KOPT-K1 (cell line): ENCODE results near the gene CD7.

Source experiments
- H3K27ac ChIP-seq: fragments of 200-600 bp; sonication (generic); 2 replicates; pipeline ENCODE4 v1.5.1; 2016; ENCODE audit warnings: antibody characterized with exemption, mild to moderate bottlenecking, low read depth, low read length; ENCODE audit not compliant: poor library complexity, severe bottlenecking
- H3K36me3 ChIP-seq: fragments of 200-600 bp; sonication (generic); 2 replicates; pipeline ENCODE4 v1.5.1; 2017; ENCODE audit warnings: antibody characterized with exemption, mild to moderate bottlenecking, low read length, moderate library complexity; ENCODE audit not compliant: insufficient read depth
- H3K9me3 ChIP-seq: fragments of 200-600 bp; sonication (generic); 2 replicates; pipeline ENCODE4 v1.5.1; 2017; ENCODE audit warnings: antibody characterized with exemption, low read length, mild to moderate bottlenecking; ENCODE audit not compliant: insufficient read depth, poor library complexity, severe bottlenecking

Gene CD7

GRCh38 chr17:82314727-82315605, 2.4 kb downstream of the CD7 start:
- H3K36me3 ChIP-seq, result peaks cover 22% of the 10 kb centered on the region; the same call in 1 of the 2 replicates
- peak overlapping the region; percentile 80 for H3K27ac ChIP-seq
- H3K9me3 ChIP-seq, result peaks cover 6% of the 10 kb centered on the region

- Histone ChIP-seq H3K9me3 (peaks cover 5% of the 10 kb centered on the region), H3K36me3 (peaks cover 22% of the 10 kb centered on the region; the same call in 1 of the 2 replicates), H3K27ac (no peak overlapping the region)
Measured at GRCh38 chr17:82314012-82314726, 3.2 kb downstream of the CD7 start.

GRCh38 chr17:82313195-82314011, 4.0 kb downstream of the CD7 start:
- Histone ChIP-seq H3K9me3 (no peaks in the 10 kb centered on the region), H3K36me3 (peaks cover 22% of the 10 kb centered on the region; the same call in 1 of the 2 replicates), H3K27ac (no peak overlapping the region)

DNA sequence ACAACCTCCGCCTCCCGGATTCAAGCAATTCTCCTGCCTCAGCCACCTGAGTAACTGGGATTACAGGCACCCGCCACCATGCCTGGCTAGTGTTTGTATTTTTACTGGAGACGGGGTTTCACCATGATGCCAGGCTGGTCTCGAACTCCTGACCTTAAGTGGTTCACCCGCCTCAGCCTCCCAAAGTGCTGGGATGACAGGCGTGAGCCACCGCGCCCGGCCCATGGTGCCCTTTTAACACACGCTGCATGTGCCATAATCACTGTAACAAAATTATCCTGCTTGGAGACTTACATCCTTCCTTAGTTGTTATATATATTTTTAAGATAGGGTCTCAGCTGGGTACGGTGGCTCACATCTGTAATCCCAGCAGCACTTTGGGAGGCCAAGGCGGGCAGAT, 5.4 kb downstream of the CD7 start:
- H3K27ac ChIP-seq, result no peak overlapping the region
- no peaks in the 10 kb centered on the region for H3K9me3 ChIP-seq
- peaks cover 22% of the 10 kb centered on the region; the same call in 1 of the 2 replicates for H3K36me3 ChIP-seq

GRCh38 chr17:82310877-82311276, 6.5 kb downstream of the CD7 start:
- no peak overlapping the region for H3K27ac ChIP-seq
- peaks cover 22% of the 10 kb centered on the region; the same call in 1 of the 2 replicates for H3K36me3 ChIP-seq
- no peaks in the 10 kb centered on the region for H3K9me3 ChIP-seq

DNA sequence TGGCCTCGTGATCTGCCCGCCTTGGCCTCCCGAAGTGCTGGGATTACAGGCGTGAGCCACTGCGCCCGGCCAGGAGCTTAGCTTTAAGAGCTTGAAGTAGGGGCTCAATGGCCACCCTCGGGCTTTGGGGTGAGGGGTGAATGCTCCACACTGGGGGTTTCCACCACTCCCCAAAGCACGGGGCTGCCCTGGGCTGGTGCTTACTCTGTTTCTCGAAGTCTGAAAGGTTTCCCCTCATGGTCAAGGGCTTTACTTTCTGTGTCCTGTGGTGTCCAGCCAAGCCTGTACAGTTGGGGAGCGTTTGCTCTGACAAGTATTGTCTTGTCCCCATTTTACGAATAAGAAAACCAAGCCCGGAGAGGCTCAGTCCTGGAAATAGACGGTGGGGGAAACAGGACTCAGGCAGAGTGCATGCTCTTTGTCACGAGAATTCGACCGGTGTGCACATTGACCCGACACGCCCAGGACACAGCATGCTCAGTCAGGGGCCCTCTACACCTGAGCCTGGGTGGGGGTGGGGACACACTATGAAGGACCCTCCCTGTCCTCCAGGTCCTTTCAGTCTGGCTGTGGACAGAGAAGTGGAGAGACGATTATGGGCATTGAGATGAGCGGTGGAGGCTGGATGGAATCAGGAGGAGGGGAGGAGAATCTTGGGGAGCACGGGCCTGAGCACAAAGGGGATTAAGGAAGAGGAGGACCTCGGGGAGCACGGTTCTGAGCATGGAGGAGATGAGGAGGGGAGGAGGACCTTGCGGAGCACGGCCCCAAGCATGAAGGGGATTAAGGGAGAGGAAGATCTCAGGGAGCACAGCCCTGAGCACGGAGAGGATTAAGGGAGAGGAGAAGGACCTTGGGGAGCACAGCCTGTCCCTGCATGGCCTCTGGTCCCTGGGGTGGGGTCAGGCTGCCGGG, 7.5 kb downstream of the CD7 start:
- H3K27ac ChIP-seq, result no peak overlapping the region
- no peaks in the 10 kb centered on the region for H3K9me3 ChIP-seq
- peaks cover 18% of the 10 kb centered on the region; the same call in 1 of the 2 replicates for H3K36me3 ChIP-seq

- Histone ChIP-seq H3K36me3 (no peaks in the 10 kb centered on the region), H3K9me3 (no peaks in the 10 kb centered on the region), H3K27ac (peak overlapping the region; percentile 80)
Measured at GRCh38 chr17:82305727-82306300, 11.6 kb downstream of the CD7 start.

GRCh38 chr17:82304826-82305726, 12.3 kb downstream of the CD7 start:
- no peaks in the 10 kb centered on the region for H3K36me3 ChIP-seq
- H3K9me3 ChIP-seq, result no peaks in the 10 kb centered on the region
- H3K27ac ChIP-seq, result peak overlapping the region; percentile 80

DNA sequence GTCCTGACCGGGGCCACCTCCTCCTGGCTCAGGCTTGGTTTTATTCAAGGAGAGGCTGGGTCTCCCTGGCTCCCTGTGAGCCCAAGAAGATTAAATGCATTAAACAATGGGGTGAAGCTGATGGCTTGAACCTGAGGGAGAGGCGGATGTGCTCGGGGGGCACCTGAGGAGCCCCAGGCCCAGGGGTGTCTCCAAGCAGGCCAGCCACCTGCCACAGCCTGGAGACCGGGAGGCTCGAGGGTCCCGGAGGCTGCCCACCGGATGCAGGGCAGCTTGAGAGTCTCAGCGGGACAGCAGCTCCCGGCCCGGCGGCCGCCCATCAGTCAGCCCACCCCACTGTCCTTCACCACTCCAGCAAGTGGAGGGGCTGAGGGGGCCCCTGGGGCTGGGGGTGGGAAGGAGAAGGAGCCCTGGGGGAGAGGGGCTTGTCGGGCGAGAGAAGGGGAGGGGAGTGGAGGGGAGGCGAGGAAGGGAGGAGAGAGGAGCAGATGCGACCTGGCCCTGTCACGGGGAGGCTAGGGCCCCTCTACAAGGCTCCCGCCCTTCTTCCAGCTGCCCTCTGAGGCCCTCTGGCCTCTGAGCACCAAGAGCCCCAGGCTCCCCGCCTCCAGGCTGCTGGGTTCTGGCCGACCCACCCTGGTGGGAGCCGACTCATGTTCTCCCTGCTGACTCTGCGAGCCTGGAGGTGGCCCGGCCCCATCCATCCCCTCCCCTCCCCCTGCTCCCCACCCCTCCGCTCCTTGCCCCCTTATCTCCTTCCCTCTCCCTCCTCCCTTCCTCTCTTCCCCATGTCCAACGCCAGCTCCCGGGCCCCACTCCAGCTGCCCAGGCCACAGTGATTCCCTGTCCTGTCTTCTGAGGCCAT, 13.2 kb downstream of the CD7 start:
- Histone ChIP-seq H3K27ac (peak overlapping the region; percentile 80), H3K36me3 (no peaks in the 10 kb centered on the region), H3K9me3 (no peaks in the 10 kb centered on the region)

GRCh38 chr17:82302991-82303943, 14.1 kb downstream of the CD7 start:
- Histone ChIP-seq H3K9me3 (no peaks in the 10 kb centered on the region), H3K27ac (peak overlapping the region; percentile 80), H3K36me3 (no peaks in the 10 kb centered on the region)

- Histone ChIP-seq H3K9me3 (no peaks in the 10 kb centered on the region), H3K27ac (peak overlapping the region; percentile 80), H3K36me3 (no peaks in the 10 kb centered on the region)
Measured at GRCh38 chr17:82302568-82302963, 14.8 kb downstream of the CD7 start.
